ENCODE results near the gene FADS3.
"Not testable (repeated sequence)": the region's sequence is repeated elsewhere in the genome, so short reads cannot be mapped to it uniquely, and the experiment has no call there.

Gene FADS3

DNA sequence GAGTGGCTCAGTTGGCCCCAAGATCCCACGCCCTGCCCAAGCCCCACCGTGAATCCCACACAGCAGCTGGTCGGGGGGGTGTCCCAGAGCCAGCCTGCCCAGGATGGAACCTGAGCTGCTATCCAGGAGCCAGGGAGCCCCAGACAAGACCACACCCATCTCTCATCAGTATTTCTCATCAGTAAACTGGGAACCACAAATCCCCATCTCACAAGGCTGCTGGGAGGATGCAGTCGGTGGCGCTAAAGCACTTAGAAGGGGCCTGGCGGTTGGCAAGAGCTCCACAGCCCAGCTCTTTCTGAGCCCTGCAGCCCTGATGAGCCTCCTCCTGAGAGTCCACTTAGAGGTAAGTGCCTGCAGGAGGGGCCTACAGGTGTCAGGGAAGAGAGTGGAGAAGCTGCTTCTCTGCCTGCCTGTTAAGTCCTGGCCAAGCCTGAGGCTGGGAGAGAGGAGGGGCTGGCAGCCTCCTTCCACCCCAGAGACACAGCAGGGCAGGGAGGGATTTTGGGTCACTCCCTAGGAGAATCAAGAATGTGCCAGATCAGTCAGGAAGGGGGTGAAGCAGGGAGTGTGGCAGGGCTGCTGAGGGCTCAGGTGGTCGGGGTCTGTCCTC lies 6.1 kb downstream of the FADS3 start:
- no peak for DNase-seq (ENCODE audit: low read depth)
- H3K4me3 ChIP-seq (ENCODE audit: low read depth, low read length) = no peak overlapping the region
- TF ChIP-seq, protein P1, sequence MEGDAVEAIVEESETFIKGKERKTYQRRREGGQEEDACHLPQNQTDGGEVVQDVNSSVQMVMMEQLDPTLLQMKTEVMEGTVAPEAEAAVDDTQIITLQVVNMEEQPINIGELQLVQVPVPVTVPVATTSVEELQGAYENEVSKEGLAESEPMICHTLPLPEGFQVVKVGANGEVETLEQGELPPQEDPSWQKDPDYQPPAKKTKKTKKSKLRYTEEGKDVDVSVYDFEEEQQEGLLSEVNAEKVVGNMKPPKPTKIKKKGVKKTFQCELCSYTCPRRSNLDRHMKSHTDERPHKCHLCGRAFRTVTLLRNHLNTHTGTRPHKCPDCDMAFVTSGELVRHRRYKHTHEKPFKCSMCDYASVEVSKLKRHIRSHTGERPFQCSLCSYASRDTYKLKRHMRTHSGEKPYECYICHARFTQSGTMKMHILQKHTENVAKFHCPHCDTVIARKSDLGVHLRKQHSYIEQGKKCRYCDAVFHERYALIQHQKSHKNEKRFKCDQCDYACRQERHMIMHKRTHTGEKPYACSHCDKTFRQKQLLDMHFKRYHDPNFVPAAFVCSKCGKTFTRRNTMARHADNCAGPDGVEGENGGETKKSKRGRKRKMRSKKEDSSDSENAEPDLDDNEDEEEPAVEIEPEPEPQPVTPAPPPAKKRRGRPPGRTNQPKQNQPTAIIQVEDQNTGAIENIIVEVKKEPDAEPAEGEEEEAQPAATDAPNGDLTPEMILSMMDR (conservative IDR thresholded peaks at IDR 0.05; ENCODE audit: low read depth, low read length) = no peak

DNA sequence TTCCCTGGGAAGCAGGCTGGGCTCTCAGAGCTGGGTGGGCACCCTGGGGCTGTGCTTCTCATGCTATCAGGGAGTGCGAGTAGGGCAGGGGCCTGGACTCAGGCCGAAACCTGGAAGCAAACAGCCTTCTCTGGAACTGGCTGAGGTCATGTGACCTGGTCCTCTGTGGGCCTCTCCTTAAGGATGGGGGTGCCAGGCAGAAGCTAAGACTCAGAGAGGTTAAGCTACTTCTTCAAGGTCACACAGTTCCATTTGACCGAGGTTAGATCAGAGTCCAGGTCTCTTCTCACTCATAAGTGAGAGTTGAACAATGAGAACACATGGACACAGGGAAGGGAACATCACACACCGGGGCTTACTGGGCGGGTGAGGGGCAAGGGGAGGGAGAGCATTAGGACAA lies 7.4 kb downstream of the FADS3 start:
- no peak for DNase-seq (ENCODE audit: low read depth)
- TF ChIP-seq, protein P1 (conservative IDR thresholded peaks at IDR 0.05; ENCODE audit: low read depth, low read length) = no peak
- H3K4me3 ChIP-seq (ENCODE audit: low read depth, low read length) = no peak overlapping the region

DNA sequence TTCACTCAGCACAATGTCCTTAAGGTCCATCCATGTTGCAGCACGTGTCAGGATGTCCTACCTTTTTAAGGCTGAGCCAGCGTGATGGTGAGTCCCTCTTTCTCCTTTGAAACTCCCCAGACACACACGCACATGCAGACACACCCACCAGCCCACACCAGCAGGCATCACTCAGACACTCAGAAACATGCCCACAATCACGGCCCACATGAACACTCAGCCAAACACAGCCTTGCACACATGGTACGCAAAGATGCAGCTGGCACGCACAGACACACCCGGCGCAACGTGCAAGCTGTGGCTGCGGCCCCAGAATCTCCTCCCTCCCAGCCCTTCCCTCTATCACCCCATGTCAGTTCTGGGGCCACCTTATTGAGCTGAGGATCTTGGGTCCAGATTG lies 8.0 kb downstream of the FADS3 start:
- DNase-seq (ENCODE audit: low read depth) = no peak
- no peak overlapping the region for H3K4me3 ChIP-seq (ENCODE audit: low read depth, low read length)
- TF ChIP-seq, protein P1 (conservative IDR thresholded peaks at IDR 0.05; ENCODE audit: low read depth, low read length) = no peak

DNA sequence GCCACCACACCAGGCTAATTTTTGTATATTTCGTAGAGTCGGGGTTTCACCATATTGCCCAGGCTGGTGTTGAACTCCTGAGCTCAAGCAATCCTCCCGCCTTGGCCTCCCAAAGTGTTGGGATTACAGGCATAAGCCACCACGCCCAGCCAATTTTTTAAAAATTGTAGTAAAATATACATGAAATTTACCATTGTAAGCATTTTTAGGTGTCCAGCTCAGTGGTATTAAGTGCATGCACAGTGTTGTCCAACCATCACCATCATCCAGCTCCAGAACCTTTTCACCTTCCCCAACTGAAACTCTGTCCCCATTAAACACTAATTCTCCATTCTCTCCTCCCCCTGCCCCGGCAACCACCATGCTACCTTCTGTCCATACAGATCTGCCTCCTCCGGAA lies 8.5 kb downstream of the FADS3 start:
- H3K4me3 ChIP-seq (ENCODE audit: low read depth, low read length) = no peak overlapping the region
- TF ChIP-seq, protein P1 (conservative IDR thresholded peaks at IDR 0.05; ENCODE audit: low read depth, low read length) = no peak
- no peak for DNase-seq (ENCODE audit: low read depth)

DNA sequence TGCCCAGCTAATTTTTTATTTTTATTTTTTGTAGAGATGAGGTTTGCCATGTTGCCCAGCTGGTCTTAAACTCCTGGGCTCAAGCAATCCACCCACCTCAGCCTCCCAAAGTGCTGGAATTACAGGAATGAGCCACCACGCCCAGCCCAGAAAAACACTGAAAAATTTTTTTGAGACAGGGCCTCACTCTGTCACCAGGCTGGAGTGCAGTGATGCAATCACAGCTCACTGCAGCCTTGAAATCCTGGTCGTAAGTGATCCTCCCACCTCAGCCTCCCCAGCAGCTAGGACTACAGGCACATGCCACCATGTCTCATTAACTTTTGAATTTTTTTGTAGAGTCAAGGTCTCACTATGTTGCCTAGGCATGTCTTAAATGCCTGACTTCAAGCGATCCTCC lies 9.1 kb downstream of the FADS3 start:
- H3K4me3 ChIP-seq (ENCODE audit: low read depth, low read length) = not testable (repeated sequence)

DNA sequence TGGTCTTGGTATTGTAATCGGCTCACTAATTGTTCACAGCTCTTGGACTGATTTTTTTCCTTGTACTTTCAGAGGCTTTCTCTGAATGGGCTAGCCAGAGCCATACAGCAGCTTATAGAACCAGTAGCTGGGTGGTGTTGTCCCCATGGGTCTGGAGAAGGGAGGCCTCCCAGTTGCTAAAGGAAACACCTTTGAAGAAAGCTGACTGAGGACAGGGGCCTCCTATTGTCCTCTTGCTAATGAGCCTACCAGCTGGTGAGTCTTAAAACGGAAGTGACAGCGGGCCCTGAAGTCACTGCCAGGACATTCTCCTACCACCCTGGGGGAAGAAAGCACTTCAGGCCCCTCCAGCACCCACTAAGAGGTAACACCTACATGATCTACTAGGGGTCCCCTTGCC lies 9.9 kb downstream of the FADS3 start:
- H3K4me3 ChIP-seq (ENCODE audit: low read depth, low read length) = no peak overlapping the region
- TF ChIP-seq, protein P1 (conservative IDR thresholded peaks at IDR 0.05; ENCODE audit: low read depth, low read length) = no peak
- DNase-seq (ENCODE audit: low read depth) = no peak

More for the DNA sequence above, 9.1 kb downstream of the FADS3 start:
- DNase-seq (ENCODE audit: low read depth) = not testable (repeated sequence)

DNA sequence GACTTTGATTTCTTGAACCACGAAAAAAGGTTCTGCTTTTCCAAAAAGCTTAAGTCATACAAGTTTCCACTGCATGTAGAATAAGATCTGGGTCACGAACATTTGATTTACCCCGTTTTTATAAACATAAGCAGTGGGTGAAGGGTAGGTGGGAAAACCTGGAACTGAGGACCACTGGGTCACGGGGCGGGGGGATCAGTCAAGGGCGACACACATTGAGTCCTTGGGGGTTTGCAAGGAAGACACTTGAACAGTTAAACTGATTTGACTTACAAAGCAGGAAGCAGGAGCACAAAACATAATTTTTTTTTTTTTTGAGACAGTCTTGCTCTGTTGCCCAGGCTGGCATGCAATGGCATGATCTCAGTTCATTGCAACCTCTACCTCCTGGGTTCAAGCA lies 10.9 kb downstream of the FADS3 start:
- DNase-seq (ENCODE audit: low read depth) = no peak
- H3K4me3 ChIP-seq (ENCODE audit: low read depth, low read length) = no peak overlapping the region

More for the DNA sequence above, 10.9 kb downstream of the FADS3 start:
- TF ChIP-seq, protein P1 (conservative IDR thresholded peaks at IDR 0.05; ENCODE audit: low read depth, low read length) = no peak
